GM12878 (cell line): ENCODE measurements around the gene SMIM38.

Source experiments
- ATF7 ChIP-seq: fragments of 450-650 bp; IDR thresholded peaks from 2 replicates; pipeline ENCODE4 v1.6.1; 2016; ENCODE audit warnings: low read depth, mild to moderate bottlenecking
- CTCF ChIP-seq, 3 experiments: IDR thresholded peaks in 2 of 3; conservative IDR thresholded peaks in 1 of 3; 2 replicates each; pipeline ENCODE4 v1.5.1; 2011; ENCODE audit warnings: low read depth in 3 of 3, low read length in 3 of 3, mild to moderate bottlenecking in 3 of 3, control low read depth in 2 of 3, moderate library complexity in 2 of 3, inconsistent platforms in 1 of 3, mixed read lengths in 1 of 3; ENCODE audit not compliant: control insufficient read depth in 2 of 3, insufficient read depth in 1 of 3; ENCODE audit errors: extremely low read depth in 1 of 3
- EZH2 ChIP-seq: IDR thresholded peaks from 2 replicates; pipeline ENCODE4 v1.6.1; 2012; ENCODE audit warnings: low read depth, mild to moderate bottlenecking, control low read depth, inconsistent platforms, low read length, borderline replicate concordance; ENCODE audit not compliant: control insufficient read depth
- GATAD2B ChIP-seq: fragments of 450-650 bp; conservative IDR thresholded peaks from 2 replicates; pipeline ENCODE4 v1.6.1; 2017; ENCODE audit warnings: low read depth, mild to moderate bottlenecking, moderate library complexity
- HDGF ChIP-seq: fragments of 450-650 bp; IDR thresholded peaks from 2 replicates; pipeline ENCODE4 v1.6.1; 2016; ENCODE audit warnings: antibody characterized with exemption
- JUNB ChIP-seq: IDR thresholded peaks from 2 replicates; pipeline ENCODE4 v1.6.1; 2016; ENCODE audit warnings: antibody characterized with exemption, mild to moderate bottlenecking
- POLR2AphosphoS5 ChIP-seq: IDR thresholded peaks from 2 replicates; pipeline ENCODE4 v1.6.1; 2011; ENCODE audit warnings: mild to moderate bottlenecking, low read length, inconsistent platforms
- RAD21 ChIP-seq: IDR thresholded peaks from 2 replicates; pipeline ENCODE4 v1.6.1; 2011; ENCODE audit warnings: mild to moderate bottlenecking, low read depth, low read length, moderate library complexity; ENCODE audit not compliant: insufficient read depth
- SIN3A ChIP-seq: IDR thresholded peaks from 2 replicates; pipeline ENCODE4 v1.6.1; 2012; ENCODE audit warnings: low read depth, low read length, improper control_type of control experiment
- SMARCA5 ChIP-seq: fragments of 450-650 bp; IDR thresholded peaks from 2 replicates; pipeline ENCODE4 v1.6.1; 2017; ENCODE audit warnings: mild to moderate bottlenecking
- SP1 ChIP-seq: IDR thresholded peaks from one replicate; pipeline ENCODE4 v1.6.1; 2011; ENCODE audit warnings: low read depth, low read length
- TCF3 ChIP-seq: IDR thresholded peaks from 2 replicates; pipeline ENCODE4 v1.6.1; 2012; ENCODE audit warnings: low read depth, mild to moderate bottlenecking, low read length, borderline replicate concordance; ENCODE audit not compliant: insufficient read depth
- ZBTB11 ChIP-seq: fragments of 450-650 bp; formaldehyde crosslinking; IDR thresholded peaks from 2 replicates; pipeline ENCODE4 v1.5.0; 2022; ENCODE audit warnings: mild to moderate bottlenecking, missing genetic modification characterization

- TF ChIP-seq POLR2AphosphoS5 = no peak
- TF ChIP-seq SMARCA5 = no peak
- TF ChIP-seq ZBTB11 (CRISPR knock-in tag) = no peak
- no peak for TF ChIP-seq SIN3A
- TF ChIP-seq ATF7 = no peak
- TF ChIP-seq HDGF = no peak
- TF ChIP-seq RAD21 = no peak
- TF ChIP-seq CTCF (IDR thresholded peaks at IDR 0.05 in 2 of 3, conservative IDR thresholded peaks at IDR 0.05 in 1 of 3; ENCODE audit: control insufficient read depth in 2 of 3, extremely low read depth in 1 of 3, insufficient read depth in 1 of 3, low read depth in 3 of 3, low read length in 3 of 3) = no peak
- no peak for TF ChIP-seq EZH2
- TF ChIP-seq SP1 = no peak
- no peak for TF ChIP-seq GATAD2B
- no peak for TF ChIP-seq TCF3
- TF ChIP-seq JUNB = no peak
Observed at GRCh38 chr11:69170704-69171103, 15.0 kb downstream of the SMIM38 start.
